Psoas muscle (tissue), 8 donors: ENCODE results near the gene PPP6R2. TPM values are rescaled to one million over a fixed set of nuclear protein-coding genes. Genes with fewer than 3 reads are reported as not detected.
A peak's percentile ranks its signal among the peaks of the same experiment; 100 is the strongest.

Experiments used
- ATAC-seq, 4 donors: fragments of 200-7000 bp; cut with Tn5 transposase; one replicate each; pipeline ENCODE4 v1.9.1; 2020; ENCODE audit warnings: moderate library complexity in 3 of 4, mild to moderate bottlenecking in 2 of 4
- DNase-seq, 2 donors: peaks; one replicate each; pipeline ENCODE4 v3.0.0-alpha.2; 2020
- H3K27ac ChIP-seq: fragments of 200-600 bp; one replicate; pipeline ENCODE4 v1.8.0; 2022
- H3K27me3 ChIP-seq, 3 donors: fragments of 200-600 bp in 1 of 3; one replicate each; pipeline versions ENCODE4 v1.6.1 to v1.8.0; 2013 to 2022; ENCODE audit warnings: low read length in 2 of 3, mild to moderate bottlenecking in 2 of 3, moderate library complexity in 1 of 3; ENCODE audit not compliant: insufficient read depth in 3 of 3
- H3K36me3 ChIP-seq, 2 donors: fragments of 200-600 bp in 1 of 2; one replicate each; pipeline versions ENCODE4 v1.6.1 to v1.8.0; 2013 to 2022; ENCODE audit warnings: low read depth in 1 of 2, mild to moderate bottlenecking in 1 of 2, moderate library complexity in 1 of 2; ENCODE audit not compliant: insufficient read depth in 1 of 2
- H3K4me1 ChIP-seq: fragments of 200-600 bp; one replicate; pipeline ENCODE4 v1.8.0; 2022
- H3K4me3 ChIP-seq: fragments of 200-600 bp; one replicate; pipeline ENCODE4 v1.8.0; 2022; ENCODE audit warnings: mild to moderate bottlenecking
- H3K9me3 ChIP-seq: fragments of 200-600 bp; one replicate; pipeline ENCODE4 v1.8.0; 2022
- CTCF ChIP-seq: fragments of 200-600 bp; IDR thresholded peaks from one replicate; pipeline ENCODE4 v1.8.0; 2022; ENCODE audit warnings: antibody characterized with exemption
- WGBS, 3 donors: extraction: QIAGEN DNeasy Blood & Tissue Kit; methylation state at CpG; one replicate each; pipeline versions ENCODE4 v1.1.6 to v1.1.7; 2013; 5-methylcytosine and 5-hydroxymethylcytosine counted together
- intact Hi-C, 2 donors: fragments of 100-400 bp; cut with DNase I; formaldehyde crosslinking; loops; one replicate each; pipeline versions ENCODE4 v1.11.0 to v1.14.2; 2022
- polyA plus RNA-seq, 3 donors: library from polyadenylated mRNA; stranded (reverse); fragments of 200-250 nt; gene quantifications; one replicate each; pipeline ENCODE4 v1.2.3, GENCODE V29; 2013
- total RNA-seq, 4 donors: library from RNA; stranded (reverse); fragmentation: NEBNext Ultra II Directional in 2 of 4; extraction: Animal tissue kit (Norgen Biotek cat#: 25700) in 2 of 4; gene quantifications; one replicate each; pipeline versions ENCODE4 v1.2.1 to v1.2.4, GENCODE V29; 2021 to 2023
- donor health status: healthy with polysubstance abuse.
- donor health status: DM: no; HTN: no; CAD: no; lungs with moderate emphysema.
- donor health status: Bipolar disorder and iron deficiency.
- donor health status: healthy.
- donor health status: DM: yes; HTN: yes; CAD: no.
- donor health status: DM: no; HTN: no; CAD: no.
- donor health status: DM: no; HTN: no; CAD: no.
- donor health status: DM: yes; HTN: yes; CAD: no.

Gene PPP6R2
- total and polyA plus RNA-seq, 7 donors = 31.6 to 48.2 (median 41.6) TPM

DNA sequence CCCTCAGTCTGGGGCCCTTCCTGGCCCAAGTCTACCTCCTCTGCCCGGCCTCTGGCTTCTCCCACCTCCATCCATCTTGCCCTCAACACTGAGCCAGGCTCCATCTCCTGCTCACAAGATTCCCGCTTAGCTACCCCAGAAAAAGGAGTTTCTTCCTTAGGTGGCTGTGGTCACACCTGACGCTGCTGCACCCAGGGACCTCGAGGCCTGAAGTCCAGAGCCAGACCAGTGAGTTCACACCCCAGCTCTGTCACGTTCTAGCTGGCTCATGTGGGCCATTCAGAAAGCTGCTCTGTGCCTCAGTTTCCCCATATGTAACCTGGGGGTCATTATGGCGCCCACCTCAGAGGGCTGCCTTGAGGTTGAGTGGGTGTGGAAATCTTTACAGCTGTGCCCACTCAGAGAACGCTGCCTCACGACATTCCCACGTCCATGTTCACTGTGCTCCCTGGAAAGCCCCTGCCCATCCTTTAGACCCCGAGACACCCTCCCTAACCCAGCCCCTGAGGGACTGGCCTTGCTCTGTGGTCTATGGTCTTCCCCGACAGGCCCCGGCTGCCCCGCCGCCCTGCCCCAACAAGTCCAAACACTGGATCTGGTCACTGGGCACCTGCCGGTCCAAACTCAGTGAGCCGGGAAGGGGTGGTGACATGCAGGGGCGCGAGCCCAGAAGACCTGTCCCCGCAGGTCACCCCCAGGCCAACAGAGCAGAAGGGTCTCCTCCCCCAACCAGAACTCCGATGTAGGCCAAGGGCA is 45.4 kb upstream of the PPP6R2 start:
- intact Hi-C loops = no loop called here
- Histone ChIP-seq H3K36me3 (no peaks in the 10 kb centered on the region), H3K27me3 (peaks cover 0 to 5% (median 0%) of the 10 kb centered on the region in 3 donors), H3K27ac (no peak overlapping the region), H3K4me3 (no peak overlapping the region), H3K4me1 (peaks cover 24% of the 10 kb centered on the region), H3K9me3 (no peaks in the 10 kb centered on the region)
- no peak for ATAC-seq
- TF ChIP-seq CTCF = no peak
- 85 to 94% (median 87%) methylated on average over 18 to 20 of the region's 20 CpGs for WGBS, 3 donors
- no peak for DNase-seq

- 73 to 92% (median 87%) methylated on average over 3 to 4 of the region's 4 CpGs for WGBS, 3 donors
- TF ChIP-seq CTCF = no peak
- Histone ChIP-seq H3K4me3 (no peak overlapping the region), H3K27ac (no peak overlapping the region), H3K36me3 (no peaks in the 10 kb centered on the region), H3K4me1 (peaks cover 27% of the 10 kb centered on the region), H3K9me3 (no peaks in the 10 kb centered on the region), H3K27me3 (peaks cover 0 to 5% (median 0%) of the 10 kb centered on the region in 3 donors)
- no peak for ATAC-seq
- intact Hi-C loops = no loop called here
- DNase-seq = no peak
Measured at GRCh38 chr22:50298266-50298637, 44.9 kb upstream of the PPP6R2 start.

DNA sequence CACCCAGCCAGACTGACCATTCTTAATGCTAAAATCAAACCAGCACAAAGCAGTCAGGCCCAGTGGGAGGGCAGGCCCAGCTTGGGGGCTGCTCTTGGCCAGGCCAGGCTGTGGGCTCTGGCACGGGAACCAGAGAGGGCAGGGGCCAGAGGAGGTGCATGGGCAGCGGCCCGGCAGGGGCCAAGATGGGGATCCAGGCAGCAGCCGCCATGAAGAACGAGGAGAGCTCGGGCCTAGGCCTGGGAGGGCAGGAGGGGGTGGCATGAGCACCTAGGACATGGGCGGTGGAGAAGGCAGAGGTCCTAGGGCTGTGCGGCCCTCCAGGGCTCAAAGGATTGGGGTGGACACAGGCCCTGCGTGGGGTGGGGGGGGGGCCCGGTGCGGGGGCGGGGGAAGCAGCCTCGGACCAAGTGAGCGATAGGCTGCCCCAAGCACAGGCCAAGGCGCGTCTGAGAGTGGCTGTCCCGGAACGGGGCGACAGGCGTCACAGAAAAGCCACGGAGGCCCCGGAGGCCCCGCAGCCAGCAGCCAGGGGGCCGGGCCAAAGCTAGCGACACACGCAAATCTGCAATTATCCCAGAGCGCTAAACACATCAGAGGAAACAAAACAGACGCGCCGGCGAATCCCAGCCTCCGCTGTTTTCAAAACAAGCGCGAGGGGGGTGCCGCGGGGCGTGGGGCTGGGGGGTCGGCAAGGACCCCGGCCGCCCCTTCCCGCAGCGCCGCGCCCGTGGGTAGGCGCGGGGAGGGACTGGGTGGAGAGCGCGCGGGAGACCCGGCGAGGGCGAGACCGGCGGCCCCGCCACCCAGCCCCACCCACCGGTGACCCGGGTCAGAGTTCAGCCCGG is 44.0 kb upstream of the PPP6R2 start:
- no peak for ATAC-seq
- Histone ChIP-seq H3K27ac (no peak overlapping the region), H3K9me3 (no peaks in the 10 kb centered on the region), H3K36me3 (no peaks in the 10 kb centered on the region), H3K4me1 (peaks cover 29% of the 10 kb centered on the region), H3K4me3 (peak overlapping the region; percentile 39), H3K27me3 (peaks cover 0 to 5% (median 0%) of the 10 kb centered on the region in 3 donors)
- no peak for DNase-seq
- intact Hi-C loops = no loop called here
- 49 to 62% (median 57%) methylated on average over 29 to 59 of the region's 59 CpGs for WGBS, 3 donors
- TF ChIP-seq CTCF = no peak

DNA sequence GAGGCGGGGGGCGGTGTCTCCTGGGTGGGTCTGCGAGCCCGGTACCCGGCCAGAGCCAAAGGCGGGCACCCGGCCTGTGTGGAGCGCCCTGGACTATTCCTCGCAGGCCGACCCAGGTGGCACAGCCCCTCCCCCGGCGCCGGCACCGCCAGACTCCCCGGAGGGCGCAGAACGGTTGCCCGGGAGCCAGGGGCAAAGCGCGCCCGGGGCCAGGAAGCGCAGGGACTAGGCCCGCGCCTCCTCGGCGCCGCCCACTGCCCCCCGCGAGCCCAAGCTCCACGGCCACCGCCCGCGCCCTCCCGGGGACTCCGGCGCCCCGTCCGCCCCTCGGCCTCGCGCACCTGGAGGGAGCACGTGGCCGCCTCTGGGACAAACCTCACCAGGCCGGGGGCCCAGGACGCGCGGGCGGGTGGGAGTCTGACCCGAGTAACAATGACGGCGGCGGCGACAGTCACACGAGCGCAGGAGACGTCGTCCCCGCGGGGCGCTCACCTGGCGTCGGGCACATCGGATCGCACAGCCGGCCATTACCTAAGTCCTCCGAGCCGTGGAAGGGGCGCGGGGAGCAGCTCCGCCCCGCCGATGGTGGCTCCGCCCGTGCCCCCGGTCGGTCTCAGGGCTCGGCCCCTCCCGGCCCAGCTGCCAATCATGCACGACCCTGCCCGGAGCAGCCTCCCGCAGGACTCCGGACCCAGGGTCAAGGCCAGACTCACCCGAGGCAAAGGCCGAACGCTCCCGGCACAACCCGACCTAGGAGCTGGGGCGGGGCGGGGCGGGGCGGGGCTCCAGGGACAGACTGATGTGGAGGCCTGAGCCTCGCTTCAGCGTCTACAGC is 43.1 kb upstream of the PPP6R2 start:
- Histone ChIP-seq H3K27me3 (peaks cover 0 to 5% (median 0%) of the 10 kb centered on the region in 3 donors), H3K36me3 (no peaks in the 10 kb centered on the region), H3K4me1 (peaks cover 37% of the 10 kb centered on the region), H3K4me3 (peak overlapping the region; percentile 39), H3K27ac (no peak overlapping the region), H3K9me3 (no peaks in the 10 kb centered on the region)
- TF ChIP-seq CTCF = no peak
- DNase-seq = no peak
- ATAC-seq = no peak
- 50 to 70% (median 57%) methylated on average over 63 to 93 of the region's 93 CpGs for WGBS, 3 donors
- intact Hi-C loops = no loop called here
